Lung (tissue), 12 donors: ENCODE results near the gene APBB2. TPM values are rescaled to one million over a fixed set of nuclear protein-coding genes. Genes with fewer than 3 reads are reported as not detected.
A peak's percentile ranks its signal among the peaks of the same experiment; 100 is the strongest.

Experiments used
- ATAC-seq: fragments of 200-7000 bp; cut with Tn5 transposase; one replicate; pipeline ENCODE4 v1.9.1; 2020; ENCODE audit warnings: moderate number of reproducible peaks; ENCODE audit not compliant: insufficient read depth, low FRiP score
- DNase-seq, 3 donors: peaks; one replicate each; pipeline ENCODE4 v3.0.0-alpha.2; 2013 to 2017
- H3K27ac ChIP-seq, 2 donors: one replicate each; pipeline ENCODE4 v1.5.1; 2013; ENCODE audit warnings: mild to moderate bottlenecking in 2 of 2, moderate library complexity in 2 of 2, control low read depth in 1 of 2, inconsistent platforms in 1 of 2, low read depth in 1 of 2, low read length in 1 of 2
- H3K27me3 ChIP-seq, 3 donors: one replicate each; pipeline ENCODE4 v1.5.1; 2013; ENCODE audit warnings: low read length in 2 of 3; ENCODE audit not compliant: control insufficient read depth in 3 of 3, insufficient read depth in 3 of 3
- H3K36me3 ChIP-seq, 4 donors: one replicate each; pipeline ENCODE4 v1.5.1; 2013; ENCODE audit warnings: low read length in 4 of 4, mild to moderate bottlenecking in 1 of 4, moderate library complexity in 1 of 4; ENCODE audit not compliant: control insufficient read depth in 4 of 4, insufficient read depth in 4 of 4
- H3K4me1 ChIP-seq, 5 donors: one replicate each; pipeline ENCODE4 v1.5.1; 2013; ENCODE audit warnings: low read length in 5 of 5, mild to moderate bottlenecking in 2 of 5, moderate library complexity in 1 of 5; ENCODE audit not compliant: control insufficient read depth in 5 of 5, insufficient read depth in 5 of 5
- H3K4me3 ChIP-seq: one replicate; pipeline ENCODE4 v1.5.1; 2013; ENCODE audit warnings: mild to moderate bottlenecking, control low read depth, moderate library complexity
- H3K9ac ChIP-seq, 2 donors: one replicate each; pipeline ENCODE4 v1.5.1; 2013; ENCODE audit warnings: low read length in 2 of 2, control low read depth in 1 of 2; ENCODE audit not compliant: insufficient read depth in 1 of 2
- H3K9me3 ChIP-seq, 4 donors: one replicate each; pipeline ENCODE4 v1.5.1; 2013; ENCODE audit warnings: low read length in 3 of 4, mild to moderate bottlenecking in 1 of 4, moderate library complexity in 1 of 4; ENCODE audit not compliant: control insufficient read depth in 4 of 4, insufficient read depth in 3 of 4
- CTCF ChIP-seq: IDR thresholded peaks from 2 replicates; pipeline ENCODE4 v1.5.1; 2012; ENCODE audit warnings: mild to moderate bottlenecking; ENCODE audit errors: control extremely low read depth, extremely low read depth
- WGBS, 2 donors: extraction: QIAGEN DNeasy Blood & Tissue Kit; methylation state at CpG; one replicate each; pipeline ENCODE4 v1.1.7; 2013; 5-methylcytosine and 5-hydroxymethylcytosine counted together
- polyA plus RNA-seq, 2 donors: library from polyadenylated mRNA; stranded (reverse); fragments of 200-250 nt; gene quantifications; one replicate each; pipeline ENCODE4 v1.2.1, GENCODE V29; 2013
- total RNA-seq, 2 donors: library from RNA; depleted of rRNA in 1 of 2; stranded (reverse); fragments of >200 nt in 1 of 2; gene quantifications; one replicate each; pipeline ENCODE4 v1.2.1, GENCODE V29; 2014 to 2021
- donor health status: control.
- donor health status: control.
- donor health status: Bipolar disorder and iron deficiency.
- donor health status: healthy.
- donor health status: DM: yes; HTN: yes; CAD: no.

Gene APBB2
- total and polyA plus RNA-seq, 4 donors: 13.3 to 99.0 (median 40.4) TPM

GRCh38 chr4:41134581-41134980 lies 79.8 kb downstream of the APBB2 start:
- ATAC-seq (no peak), DNase-seq (peak in 1 of 3 donors; percentile 37)
- WGBS, 2 donors: 54 to 69% methylated on average over 2 of the region's 2 CpGs
- Histone ChIP-seq H3K36me3 (no peaks in the 10 kb centered on the region), H3K27ac (peak overlapping the region in 1 of 2 donors; percentile 40), H3K27me3 (no peaks in the 10 kb centered on the region), H3K4me1 (peaks cover 0 to 24% (median 19%) of the 10 kb centered on the region in 5 donors), H3K4me3 (no peak overlapping the region), H3K9me3 (no peaks in the 10 kb centered on the region), H3K9ac (no peak overlapping the region)
- no peak for TF ChIP-seq CTCF

GRCh38 chr4:41133454-41134018 lies 80.8 kb downstream of the APBB2 start:
- Histone ChIP-seq H3K9me3 (no peaks in the 10 kb centered on the region), H3K9ac (no peak overlapping the region), H3K27ac (no peak overlapping the region), H3K36me3 (no peaks in the 10 kb centered on the region), H3K27me3 (no peaks in the 10 kb centered on the region), H3K4me1 (peaks cover 0 to 27% (median 19%) of the 10 kb centered on the region in 5 donors), H3K4me3 (no peak overlapping the region)
- no peak for ATAC-seq
- DNase-seq: peak in 1 of 3 donors; percentile 40
- WGBS, 2 donors: 51 to 65% methylated on average over 3 of the region's 3 CpGs
- no peak for TF ChIP-seq CTCF

GRCh38 chr4:41132055-41132683 lies 82.2 kb downstream of the APBB2 start:
- Histone ChIP-seq H3K27me3 (no peaks in the 10 kb centered on the region), H3K36me3 (no peaks in the 10 kb centered on the region), H3K9me3 (no peaks in the 10 kb centered on the region), H3K4me3 (no peak overlapping the region), H3K4me1 (peaks cover 0 to 27% (median 19%) of the 10 kb centered on the region in 5 donors), H3K9ac (no peak overlapping the region), H3K27ac (no peak overlapping the region)
- no peak for TF ChIP-seq CTCF
- WGBS, 2 donors: 70 to 83% methylated on average over 2 of the region's 2 CpGs
- no peak for ATAC-seq
- DNase-seq: no peak
